ENCODE data around the gene TMPRSS9. TPM values are rescaled to one million over a fixed set of nuclear protein-coding genes. Genes with fewer than 3 reads are reported as not detected.

The TMPRSS9 gene
- total and polyA plus RNA-seq, 2 of the 13 experiments (the other 11 are each of a cell fraction or from before 2014, with no cell fraction given), result 2.5 to 5.2 TPM

DNA sequence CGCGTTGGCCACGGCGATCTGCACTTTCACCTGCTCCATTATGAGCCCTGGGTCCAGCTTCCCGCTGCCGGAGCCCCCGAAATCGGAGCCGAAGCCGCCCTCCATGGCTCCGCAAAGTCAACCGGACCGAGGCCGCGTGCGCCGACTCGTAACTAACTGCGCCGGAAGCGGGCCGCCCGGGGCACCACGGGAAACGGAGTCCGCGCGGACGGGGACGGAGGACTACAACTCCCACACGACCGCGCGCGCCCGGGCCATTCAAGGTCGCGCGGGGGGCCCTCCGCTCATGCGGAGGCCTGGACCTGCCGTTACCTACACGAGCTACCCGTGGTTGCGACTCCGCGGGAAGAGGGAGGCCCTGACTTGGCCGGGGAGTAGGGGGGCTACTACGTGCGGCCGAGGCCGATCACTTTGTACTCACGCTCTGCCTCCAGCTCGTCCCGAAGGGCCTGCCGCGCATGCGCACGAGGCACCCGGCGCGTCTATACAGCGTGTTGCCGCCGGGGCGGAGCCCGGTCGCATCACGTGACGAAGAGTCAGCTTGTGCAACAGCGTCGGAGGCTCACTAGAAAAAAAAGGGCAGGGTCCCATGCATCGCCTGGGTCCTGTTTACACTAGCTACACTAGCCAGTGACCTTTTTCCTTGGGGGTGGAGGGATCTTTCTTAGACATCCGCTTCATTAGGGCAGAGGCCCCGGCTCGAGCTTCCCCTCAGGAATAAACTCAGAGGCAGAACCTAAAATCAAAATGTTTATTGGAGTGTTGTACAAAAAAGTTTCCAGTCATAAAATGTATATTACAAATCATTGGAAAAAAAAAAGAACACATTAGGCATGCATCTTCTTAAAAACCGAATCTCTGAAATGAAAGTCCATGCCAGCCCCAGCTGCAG lies 67.6 kb downstream of the TMPRSS9 start, which contains the start of gene TIMM13 (continued):
- TF ChIP-seq PRDM10 (CRISPR knock-in tag; IDR thresholded peaks at IDR 0.05; ENCODE audit: low read depth) (no peak), ZNF713 (CRISPR knock-in tag; IDR thresholded peaks at IDR 0.05) (no peak), JARID2 (CRISPR knock-in tag; IDR thresholded peaks at IDR 0.05; ENCODE audit: insufficient replicate concordance) (peak; percentile 49), RBM22 (optimal IDR thresholded peaks at IDR 0.05; ENCODE audit: low read length) (peak; percentile 93), U2AF1 (optimal IDR thresholded peaks at IDR 0.05; ENCODE audit: low read depth, low read length) (peak; percentile 92), ZNF225 (CRISPR knock-in tag; IDR thresholded peaks at IDR 0.05) (peak; percentile 78; the same call in 1 of the 2 replicates), ZNF441 (CRISPR knock-in tag; IDR thresholded peaks at IDR 0.05; ENCODE audit: borderline replicate concordance) (0 out of 2 replicates have a peak, but pooled peaks have one; percentile 40), KLF11 (CRISPR knock-in tag; IDR thresholded peaks at IDR 0.05) (no peak), TFDP2 (CRISPR knock-in tag; IDR thresholded peaks at IDR 0.05) (peak; percentile 52; the same call in 1 of the 2 replicates), IRF2 (CRISPR knock-in tag; IDR thresholded peaks at IDR 0.05) (peak; percentile 66; the same call in 1 of the 2 replicates), NFIC (IDR thresholded peaks at IDR 0.05; ENCODE audit: low read length) (0 out of 2 replicates have a peak, but pooled peaks have one; percentile 34), HIVEP1 (CRISPR knock-in tag; IDR thresholded peaks at IDR 0.05) (peak; percentile 54), ZNF124 (CRISPR knock-in tag; IDR thresholded peaks at IDR 0.05) (no peak), MTERF4 (CRISPR knock-in tag; IDR thresholded peaks at IDR 0.05) (peak; percentile 81), SRF (IDR thresholded peaks at IDR 0.05; ENCODE audit: low read depth, low read length) (0 out of 2 replicates have a peak, but pooled peaks have one; percentile 52), ZNF703 (CRISPR knock-in tag; IDR thresholded peaks at IDR 0.05; ENCODE audit: borderline replicate concordance) (peak; percentile 37; the same call in 1 of the 2 replicates), ZNF672 (CRISPR knock-in tag; IDR thresholded peaks at IDR 0.05) (no peak), PHF8 (CRISPR knock-in tag; IDR thresholded peaks at IDR 0.05) (peak; percentile 94), MED8 (CRISPR knock-in tag; IDR thresholded peaks at IDR 0.05; ENCODE audit: insufficient replicate concordance) (peak; percentile 41)
- TF ChIP-seq, protein P1, sequence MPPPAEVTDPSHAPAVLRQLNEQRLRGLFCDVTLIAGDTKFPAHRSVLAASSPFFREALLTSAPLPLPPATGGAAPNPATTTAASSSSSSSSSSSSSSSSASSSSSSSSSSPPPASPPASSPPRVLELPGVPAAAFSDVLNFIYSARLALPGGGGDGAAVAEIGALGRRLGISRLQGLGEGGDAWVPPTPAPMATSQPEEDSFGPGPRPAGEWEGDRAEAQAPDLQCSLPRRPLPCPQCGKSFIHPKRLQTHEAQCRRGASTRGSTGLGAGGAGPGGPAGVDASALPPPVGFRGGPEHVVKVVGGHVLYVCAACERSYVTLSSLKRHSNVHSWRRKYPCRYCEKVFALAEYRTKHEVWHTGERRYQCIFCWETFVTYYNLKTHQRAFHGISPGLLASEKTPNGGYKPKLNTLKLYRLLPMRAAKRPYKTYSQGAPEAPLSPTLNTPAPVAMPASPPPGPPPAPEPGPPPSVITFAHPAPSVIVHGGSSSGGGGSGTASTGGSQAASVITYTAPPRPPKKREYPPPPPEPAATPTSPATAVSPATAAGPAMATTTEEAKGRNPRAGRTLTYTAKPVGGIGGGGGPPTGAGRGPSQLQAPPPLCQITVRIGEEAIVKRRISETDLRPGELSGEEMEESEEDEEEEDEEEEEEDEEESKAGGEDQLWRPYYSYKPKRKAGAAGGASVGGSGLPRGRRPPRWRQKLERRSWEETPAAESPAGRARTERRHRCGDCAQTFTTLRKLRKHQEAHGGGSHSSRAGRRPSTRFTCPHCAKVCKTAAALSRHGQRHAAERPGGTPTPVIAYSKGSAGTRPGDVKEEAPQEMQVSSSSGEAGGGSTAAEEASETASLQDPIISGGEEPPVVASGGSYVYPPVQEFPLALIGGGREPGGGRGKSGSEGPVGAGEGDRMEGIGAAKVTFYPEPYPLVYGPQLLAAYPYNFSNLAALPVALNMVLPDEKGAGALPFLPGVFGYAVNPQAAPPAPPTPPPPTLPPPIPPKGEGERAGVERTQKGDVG (CRISPR knock-in tag; IDR thresholded peaks at IDR 0.05; ENCODE audit: borderline replicate concordance), result peak; percentile 30; the same call in 1 of the 2 replicates
